PC-3 (cell line): ENCODE data around the gene BICDL2. TPM values are rescaled to one million over a fixed set of nuclear protein-coding genes. Genes with fewer than 3 reads are reported as not detected.
"Not testable (repeated sequence)": the region's sequence is repeated elsewhere in the genome, so short reads cannot be mapped to it uniquely, and the experiment has no call there.

Experiments used
- ATAC-seq: fragments of 200-7000 bp; cut with Tn5 transposase; 2 replicates; pipeline ENCODE4 v1.9.1; 2020; ENCODE audit warnings: mild to moderate bottlenecking, moderate library complexity
- BruUV-seq: library from RNA; stranded (reverse); fragments of 400-500 nt; replicated peaks from 2 replicates; lab custom pipeline; 2021; lab: Mats Ljungman, UMichigan
- CTCF ChIA-PET: fragments of 300-600 bp; sonication (Branson Sonifier 250); formaldehyde crosslinking; loops from one replicate; lab custom pipeline; 2022; ENCODE audit warnings: antibody characterized with exemption; lab: Charles Lee
- POLR2A ChIA-PET: fragments of 300-600 bp; sonication (Branson Sonifier 250); formaldehyde crosslinking; loops from one replicate; lab custom pipeline; 2022; ENCODE audit warnings: antibody characterized with exemption; ENCODE audit not compliant: unreplicated experiment; lab: Charles Lee
- DNase-seq: peaks from one replicate; pipeline ENCODE4 v3.0.0-alpha.2; 2015
- H2AFZ ChIP-seq: fragments of 300-600 bp; sonication (generic); 2 replicates; pipeline ENCODE4 v1.6.0; 2016; ENCODE audit warnings: antibody characterized with exemption, low read length
- H3F3A ChIP-seq: fragments of 300-600 bp; sonication (generic); one replicate; pipeline ENCODE4 v1.6.0; 2017; ENCODE audit warnings: antibody characterized with exemption, low read length, control low read depth, mild to moderate bottlenecking; ENCODE audit not compliant: unreplicated experiment
- H3K27ac ChIP-seq: fragments of 300-600 bp; sonication (generic); 2 replicates; pipeline ENCODE4 v1.5.1; 2016; ENCODE audit warnings: mild to moderate bottlenecking, low read length
- H3K27me3 ChIP-seq: fragments of 300-600 bp; sonication (generic); 2 replicates; pipeline ENCODE4 v1.6.1; 2016; ENCODE audit warnings: low read length, mixed read lengths
- H3K36me3 ChIP-seq: fragments of 300-600 bp; sonication (generic); 2 replicates; pipeline ENCODE4 v1.6.1; 2016; ENCODE audit warnings: low read depth, mixed run types, low read length, mixed read lengths
- H3K4me1 ChIP-seq: fragments of 300-600 bp; sonication (generic); 2 replicates; pipeline ENCODE4 v1.5.1; 2016; ENCODE audit warnings: low read length; ENCODE audit not compliant: insufficient read depth
- H3K4me2 ChIP-seq: fragments of 300-600 bp; sonication (generic); 2 replicates; pipeline ENCODE4 v1.6.0; 2016; ENCODE audit warnings: low read length
- H3K4me3 ChIP-seq: fragments of 300-600 bp; sonication (generic); 2 replicates; pipeline ENCODE4 v1.5.1; 2016; ENCODE audit warnings: mild to moderate bottlenecking, low read length, mixed read lengths
- H3K79me2 ChIP-seq: fragments of 300-600 bp; sonication (generic); 2 replicates; pipeline ENCODE4 v1.6.1; 2017; ENCODE audit warnings: low read length, mixed read lengths
- H3K9ac ChIP-seq: fragments of 300-600 bp; sonication (generic); 2 replicates; pipeline ENCODE4 v1.6.0; 2016; ENCODE audit warnings: mild to moderate bottlenecking, low read length
- H3K9me2 ChIP-seq: fragments of 300-600 bp; sonication (generic); replicated peaks from 2 replicates; pipeline ENCODE4 v1.6.1; 2016; ENCODE audit warnings: mixed run types, low read length, mixed read lengths
- H3K9me3 ChIP-seq: fragments of 300-600 bp; sonication (generic); 2 replicates; pipeline ENCODE4 v1.6.1; 2016; ENCODE audit warnings: low read length, mixed read lengths
- H4K20me1 ChIP-seq: fragments of 300-600 bp; sonication (generic); 2 replicates; pipeline ENCODE4 v1.6.1; 2016; ENCODE audit warnings: low read length, mixed read lengths
- CTCF ChIP-seq: fragments of 300-600 bp; sonication (generic); conservative IDR thresholded peaks from 2 replicates; pipeline ENCODE4 v1.5.1; 2017; ENCODE audit warnings: antibody characterized with exemption, low read depth, mild to moderate bottlenecking, low read length
- EZH2 ChIP-seq: fragments of 300-600 bp; sonication (generic); IDR thresholded peaks from one replicate; pipeline ENCODE4 v1.6.1; 2017; ENCODE audit warnings: antibody characterized with exemption, mild to moderate bottlenecking, low read length; ENCODE audit not compliant: unreplicated experiment
- EZH2phosphoT487 ChIP-seq: fragments of 300-600 bp; sonication (generic); IDR thresholded peaks from 2 replicates; pipeline ENCODE4 v1.6.1; 2018; ENCODE audit warnings: mild to moderate bottlenecking, antibody characterized with exemption, low read length, borderline replicate concordance
- intact Hi-C: fragments of 100-400 bp; cut with micrococcal nuclease; formaldehyde crosslinking; loops from 2 replicates; pipeline ENCODE4 v1.9.0; 2023
- total RNA-seq: library from RNA; depleted of rRNA; stranded (reverse); fragments of >200 nt; gene quantifications from 2 replicates; pipeline ENCODE4 v1.2.3, GENCODE V29; 2014

BICDL2 gene
- total RNA-seq, 1 experiment from 2014 or later = 16.3 TPM

- H4K20me1 ChIP-seq = no peaks in the 10 kb centered on the region
- H3F3A ChIP-seq = no peaks in the 10 kb centered on the region
- DNase-seq (no peak), ATAC-seq (no peak)
- no peaks in the 10 kb centered on the region for H3K9me2 ChIP-seq
- TF ChIP-seq EZH2 (no peak), EZH2phosphoT487 (no peak), CTCF (no peak)
- ChIA-PET CTCF (no interaction called here), POLR2A (no interaction called here)
- intact Hi-C loops = no loop called here
- no peak overlapping the region for H3K9ac ChIP-seq
- no peaks in the 10 kb centered on the region for H3K9me3 ChIP-seq
- no peak overlapping the region for H3K4me2 ChIP-seq
- H3K36me3 ChIP-seq = no peaks in the 10 kb centered on the region
- no peak overlapping the region for H3K4me3 ChIP-seq
- no peak overlapping the region for H3K27ac ChIP-seq
- no peak overlapping the region for H2AFZ ChIP-seq
- H3K79me2 ChIP-seq = no peaks in the 10 kb centered on the region
- BruUV-seq = no TSS peak
- no peaks in the 10 kb centered on the region for H3K27me3 ChIP-seq
- no peaks in the 10 kb centered on the region for H3K4me1 ChIP-seq
These were observed 18.4 kb upstream of the BICDL2 start for GRCh38 chr16:3054965-3055733.

DNA sequence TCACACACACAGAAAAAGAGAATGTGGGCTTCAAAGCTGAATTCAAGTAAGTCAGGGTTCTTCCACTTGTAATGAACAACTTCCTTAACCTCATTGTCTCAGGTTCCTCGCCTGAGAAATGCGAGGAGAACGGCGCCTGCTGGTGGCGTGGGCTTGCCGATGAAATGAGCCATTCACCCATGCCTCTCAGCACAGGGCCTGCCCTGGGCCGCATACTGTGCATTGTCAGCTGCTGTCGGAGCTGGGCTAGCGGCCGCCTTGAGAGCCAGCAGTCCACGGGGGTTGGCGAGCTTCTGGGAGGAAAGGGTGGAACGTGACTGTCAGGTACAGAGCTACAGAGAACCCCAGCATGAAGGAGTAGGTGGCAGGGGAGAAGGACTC, 16.6 kb upstream of the BICDL2 start:
- not testable (repeated sequence) for ATAC-seq

DNA sequence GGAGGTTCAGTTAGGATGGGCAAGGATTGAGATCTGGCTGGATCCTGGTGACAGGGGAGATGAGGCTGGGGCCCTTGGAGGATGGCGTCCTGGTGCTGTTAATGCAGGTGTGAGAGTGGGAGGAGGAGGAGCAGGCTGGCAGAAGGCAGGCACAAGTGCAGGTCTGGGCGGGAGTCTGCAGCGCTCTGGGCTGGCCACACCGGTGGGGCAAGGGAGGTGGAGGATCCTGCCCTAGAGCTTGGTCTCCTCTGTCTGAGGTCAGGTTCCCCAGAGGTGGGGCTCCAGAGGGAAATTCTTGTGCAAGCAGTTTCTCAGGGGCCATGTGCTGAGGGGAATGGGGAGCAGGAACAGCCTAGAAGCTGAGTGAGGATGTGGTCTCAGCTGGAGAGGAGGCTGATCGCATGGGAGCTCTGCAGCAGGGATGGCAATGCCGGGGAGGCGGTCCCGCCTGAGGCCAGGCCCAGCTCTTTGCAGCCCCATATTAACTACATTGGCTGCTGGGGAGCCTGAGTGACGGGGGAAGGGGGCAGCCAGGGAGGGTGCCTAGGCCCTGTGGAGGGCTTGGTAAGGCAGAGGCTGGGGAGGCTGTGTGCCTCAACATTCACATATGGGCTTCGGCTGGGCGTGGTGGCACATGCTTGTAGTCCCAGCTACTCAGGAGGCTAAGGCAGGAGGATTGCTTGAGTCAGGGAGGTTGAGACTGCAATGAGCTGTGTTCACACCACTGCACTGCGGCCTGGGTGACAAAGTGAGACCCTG, 16.0 kb upstream of the BICDL2 start:
- POLR2A ChIA-PET, H3F3A ChIP-seq, H3K4me1 ChIP-seq, BruUV-seq, H3K27ac ChIP-seq, H3K9ac ChIP-seq, CTCF ChIA-PET, H3K79me2 ChIP-seq, ATAC-seq, DNase-seq, H4K20me1 ChIP-seq, H3K9me3 ChIP-seq, H3K27me3 ChIP-seq, H3K4me3 ChIP-seq, intact Hi-C loops, H3K36me3 ChIP-seq, H2AFZ ChIP-seq, H3K4me2 ChIP-seq, H3K9me2 ChIP-seq: not testable (repeated sequence)

More for the DNA sequence above, 16.6 kb upstream of the BICDL2 start:
- DNase-seq, H4K20me1 ChIP-seq, H3K9me3 ChIP-seq, H3K27ac ChIP-seq, H3K4me3 ChIP-seq, H3F3A ChIP-seq, BruUV-seq, H3K36me3 ChIP-seq, H3K9ac ChIP-seq, H3K4me2 ChIP-seq, POLR2A ChIA-PET, H3K4me1 ChIP-seq, H3K27me3 ChIP-seq, H3K79me2 ChIP-seq, H2AFZ ChIP-seq, CTCF ChIA-PET, intact Hi-C loops, H3K9me2 ChIP-seq: not testable (repeated sequence)
